Left lung (tissue), 10 donors: ENCODE data around the gene MAST3. TPM values are rescaled to one million over a fixed set of nuclear protein-coding genes. Genes with fewer than 3 reads are reported as not detected.

Source experiments
- ATAC-seq: fragments of 200-7000 bp; cut with Tn5 transposase; one replicate; pipeline ENCODE4 v1.9.1; 2020; ENCODE audit warnings: moderate library complexity
- DNase-seq, 4 donors: peaks; one replicate each; pipeline ENCODE4 v3.0.0-alpha.2; 2013 to 2020
- H3K27ac ChIP-seq, 2 donors: fragments of 200-600 bp; sonication (generic) in 1 of 2; one replicate each; pipeline versions ENCODE4 v1.5.0 to v1.8.0; 2020 to 2021
- H3K27me3 ChIP-seq, 2 donors: fragments of 200-600 bp; sonication (generic) in 1 of 2; one replicate each; pipeline versions ENCODE4 v1.5.0 to v1.8.0; 2020 to 2021
- H3K36me3 ChIP-seq, 2 donors: fragments of 200-600 bp; sonication (generic) in 1 of 2; one replicate each; pipeline versions ENCODE4 v1.5.0 to v1.8.0; 2020 to 2021
- H3K4me1 ChIP-seq, 2 donors: fragments of 200-600 bp; one replicate each; pipeline ENCODE4 v1.8.0; 2021
- H3K4me3 ChIP-seq, 2 donors: fragments of 200-600 bp; sonication (generic) in 1 of 2; one replicate each; pipeline versions ENCODE4 v1.5.0 to v1.8.0; 2020 to 2021; ENCODE audit warnings: mild to moderate bottlenecking in 1 of 2
- H3K9me3 ChIP-seq, 2 donors: fragments of 200-600 bp; sonication (generic) in 1 of 2; one replicate each; pipeline versions ENCODE4 v1.5.0 to v1.8.0; 2020 to 2021
- intact Hi-C, 2 donors: fragments of 100-400 bp; cut with DNase I; formaldehyde crosslinking; loops; one replicate each; pipeline versions ENCODE4 v1.11.2 to v1.14.2; 2022
- polyA plus RNA-seq, 6 donors: library from polyadenylated mRNA; unstranded; fragments of 120-200 nt; gene quantifications; one replicate each; pipeline ENCODE4 v1.2.1, GENCODE V29; 2013; ENCODE audit not compliant: insufficient read length in 6 of 6
- total RNA-seq, 2 donors: library from RNA; stranded (reverse); fragmentation: NEBNext Ultra II Directional; extraction: Animal tissue kit (Norgen Biotek cat#: 25700); gene quantifications; one replicate each; pipeline ENCODE4 v1.2.1, GENCODE V29; 2021
- TF ChIP-seq, protein P1 (sequence below), 2 donors: fragments of 200-600 bp; sonication (generic) in 1 of 2; IDR thresholded peaks; one replicate each; pipeline versions ENCODE4 v1.5.0 to v1.8.0; 2021; ENCODE audit warnings: antibody characterized with exemption in 2 of 2
- donor health status: DM: no; HTN: yes; CAD: no.
- donor health status: DM: no; HTN: no; CAD: no.

Gene MAST3
- total and polyA plus RNA-seq, 8 donors, result 4.7 to 30.3 (median 6.7) TPM

DNA sequence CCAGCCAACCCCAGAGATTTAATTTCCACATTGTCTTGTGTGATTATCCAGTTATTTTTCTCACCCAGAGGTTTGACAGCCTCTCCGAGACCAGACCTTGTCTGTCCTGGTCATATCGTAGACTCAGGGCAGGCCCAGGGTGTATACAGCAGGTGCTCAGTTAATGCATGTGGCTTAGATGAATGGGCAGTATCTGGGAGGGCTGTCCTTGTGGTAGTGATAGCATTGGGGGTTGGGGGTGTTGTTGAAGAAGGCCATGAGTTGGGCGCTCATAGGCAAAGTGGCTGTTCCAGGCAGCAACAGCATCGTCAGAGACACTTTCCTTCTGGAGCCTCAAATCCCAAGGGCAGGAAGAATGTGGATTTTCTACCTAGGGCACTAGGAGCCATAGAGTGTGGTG is 16.9 kb downstream of the MAST3 start:
- intact Hi-C loops, result loop anchor here in 1 of 2 donors (5.0 kb wide), 1 partner anchor 53 kb away; no protein-coding TSS in a partner anchor
- peaks cover 12 to 70% of the 10 kb centered on the region in 2 donors for H3K4me1 ChIP-seq
- H3K27ac ChIP-seq, result no peak overlapping the region
- TF ChIP-seq, protein P1, sequence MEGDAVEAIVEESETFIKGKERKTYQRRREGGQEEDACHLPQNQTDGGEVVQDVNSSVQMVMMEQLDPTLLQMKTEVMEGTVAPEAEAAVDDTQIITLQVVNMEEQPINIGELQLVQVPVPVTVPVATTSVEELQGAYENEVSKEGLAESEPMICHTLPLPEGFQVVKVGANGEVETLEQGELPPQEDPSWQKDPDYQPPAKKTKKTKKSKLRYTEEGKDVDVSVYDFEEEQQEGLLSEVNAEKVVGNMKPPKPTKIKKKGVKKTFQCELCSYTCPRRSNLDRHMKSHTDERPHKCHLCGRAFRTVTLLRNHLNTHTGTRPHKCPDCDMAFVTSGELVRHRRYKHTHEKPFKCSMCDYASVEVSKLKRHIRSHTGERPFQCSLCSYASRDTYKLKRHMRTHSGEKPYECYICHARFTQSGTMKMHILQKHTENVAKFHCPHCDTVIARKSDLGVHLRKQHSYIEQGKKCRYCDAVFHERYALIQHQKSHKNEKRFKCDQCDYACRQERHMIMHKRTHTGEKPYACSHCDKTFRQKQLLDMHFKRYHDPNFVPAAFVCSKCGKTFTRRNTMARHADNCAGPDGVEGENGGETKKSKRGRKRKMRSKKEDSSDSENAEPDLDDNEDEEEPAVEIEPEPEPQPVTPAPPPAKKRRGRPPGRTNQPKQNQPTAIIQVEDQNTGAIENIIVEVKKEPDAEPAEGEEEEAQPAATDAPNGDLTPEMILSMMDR (IDR thresholded peaks at IDR 0.05), result no peak
- H3K9me3 ChIP-seq, result no peaks in the 10 kb centered on the region
- H3K27me3 ChIP-seq, result peaks cover 0 to 16% of the 10 kb centered on the region in 2 donors
- peaks cover 0 to 24% of the 10 kb centered on the region in 2 donors for H3K36me3 ChIP-seq
- no peak for ATAC-seq
- no peak for DNase-seq
- no peak overlapping the region for H3K4me3 ChIP-seq

DNA sequence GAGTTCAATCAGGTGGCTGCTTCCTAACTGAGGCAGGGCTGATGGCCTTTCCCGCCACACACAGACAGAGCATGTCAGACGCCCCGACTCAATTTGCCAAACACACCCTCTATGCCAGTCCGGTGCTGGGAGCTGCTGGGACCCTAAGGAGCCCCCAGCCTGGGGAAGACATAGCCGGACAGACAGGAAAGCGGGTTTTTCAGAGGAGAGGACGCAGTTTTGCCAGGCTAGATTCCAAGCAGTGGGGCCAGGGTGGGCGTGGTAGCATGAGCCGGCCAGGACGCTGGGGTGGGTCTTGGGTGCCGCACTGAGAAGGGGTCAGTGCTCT is 19.8 kb downstream of the MAST3 start:
- H3K36me3 ChIP-seq, result peaks cover 0 to 46% of the 10 kb centered on the region in 2 donors
- peak overlapping the region in 1 of 2 donors; percentile 66 for H3K27ac ChIP-seq
- ATAC-seq (no peak), DNase-seq (no peak)
- intact Hi-C loops, result no loop called here
- H3K27me3 ChIP-seq, result no peaks in the 10 kb centered on the region
- H3K4me3 ChIP-seq, result peak overlapping the region; percentile 15 to 68
- TF ChIP-seq, protein P1 (IDR thresholded peaks at IDR 0.05), result no peak
- H3K4me1 ChIP-seq, result peaks cover 8 to 54% of the 10 kb centered on the region in 2 donors
- no peaks in the 10 kb centered on the region for H3K9me3 ChIP-seq

- DNase-seq, result peak; percentile 84 to 99 (median 93)
- peak; percentile 96 for ATAC-seq
- Histone ChIP-seq H3K4me1 (peaks cover 8 to 50% of the 10 kb centered on the region in 2 donors), H3K9me3 (no peaks in the 10 kb centered on the region), H3K36me3 (peaks cover 0 to 51% of the 10 kb centered on the region in 2 donors), H3K27me3 (no peaks in the 10 kb centered on the region), H3K27ac (peak overlapping the region; percentile 5 to 66), H3K4me3 (peak overlapping the region; percentile 61 to 68)
- intact Hi-C loops, result no loop called here
- TF ChIP-seq, protein P1 (IDR thresholded peaks at IDR 0.05), result no peak
These were observed 20.3 kb downstream of the MAST3 start for GRCh38 chr19:18117692-18118378.

DNA sequence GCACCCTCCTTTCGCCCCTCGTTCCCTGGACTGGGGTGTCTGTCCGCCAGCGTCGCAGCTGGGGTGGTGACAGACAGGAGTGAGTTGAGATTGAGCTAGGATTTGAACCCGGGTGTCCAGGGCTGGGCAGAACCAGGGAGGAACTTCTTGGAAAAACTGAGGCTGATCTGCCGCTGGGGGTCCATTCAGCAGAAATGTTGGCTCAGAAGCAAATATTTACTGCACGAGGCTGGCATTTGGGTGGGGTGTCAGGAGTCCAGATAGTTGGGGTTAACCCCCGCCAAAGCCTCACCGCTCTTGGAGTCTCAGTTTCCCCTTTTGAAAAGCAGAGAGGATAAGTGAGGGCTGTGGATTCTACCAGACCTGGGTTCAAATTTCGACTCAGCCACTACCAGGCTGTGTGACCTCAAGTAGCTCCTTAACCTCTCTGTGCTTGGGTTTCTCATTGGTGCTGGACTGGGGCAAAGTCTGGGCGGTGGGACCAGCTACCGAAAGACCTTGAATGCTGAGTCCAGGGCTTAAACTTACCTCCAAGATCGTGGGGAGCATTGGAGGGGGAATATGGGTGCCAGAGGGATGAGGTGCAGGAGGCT is 20.9 kb downstream of the MAST3 start:
- H3K4me1 ChIP-seq, result peaks cover 8 to 44% of the 10 kb centered on the region in 2 donors
- H3K9me3 ChIP-seq, result no peaks in the 10 kb centered on the region
- H3K27me3 ChIP-seq, result no peaks in the 10 kb centered on the region
- TF ChIP-seq, protein P1 (IDR thresholded peaks at IDR 0.05), result no peak
- peaks cover 0 to 54% of the 10 kb centered on the region in 2 donors for H3K36me3 ChIP-seq
- DNase-seq (no peak), ATAC-seq (no peak)
- peak overlapping the region; percentile 61 to 68 for H3K4me3 ChIP-seq
- intact Hi-C loops, result no loop called here
- peak overlapping the region in 1 of 2 donors; percentile 66 for H3K27ac ChIP-seq

- Histone ChIP-seq H3K4me3 (peak overlapping the region in 1 of 2 donors; percentile 68), H3K27ac (peak overlapping the region in 1 of 2 donors; percentile 66), H3K36me3 (peaks cover 0 to 54% of the 10 kb centered on the region in 2 donors), H3K9me3 (no peaks in the 10 kb centered on the region), H3K4me1 (peaks cover 8 to 39% of the 10 kb centered on the region in 2 donors), H3K27me3 (no peaks in the 10 kb centered on the region)
- DNase-seq (no peak), ATAC-seq (no peak)
- TF ChIP-seq, protein P1 (IDR thresholded peaks at IDR 0.05), result no peak
- intact Hi-C loops, result no loop called here
These were observed 21.6 kb downstream of the MAST3 start for GRCh38 chr19:18119013-18119716.
